HepG2 (cell line): ENCODE data around the gene ELMOD1. TPM values are rescaled to one million over a fixed set of nuclear protein-coding genes. Genes with fewer than 3 reads are reported as not detected.

ENCODE experiments used
- ATAC-seq: fragments of 200-7000 bp; cut with Tn5 transposase; 3 replicates; pipeline ENCODE4 v1.9.1; 2020; ENCODE audit warnings: mild to moderate bottlenecking, moderate library complexity
- BruUV-seq: library from RNA; stranded (reverse); fragments of 400-500 nt; replicated peaks from 2 replicates; lab custom pipeline; 2021; lab: Mats Ljungman, UMichigan
- CTCF ChIA-PET: fragments of 300-600 bp; formaldehyde crosslinking; extraction: SDS; loops from one replicate; lab custom pipeline; 2021; ENCODE audit warnings: low total read pairs, inconsistent platforms, low intra/inter-chr PET ratio; lab: Yijun Ruan, JAX
- POLR2A ChIA-PET: fragments of 350-600 bp; sonication (Branson Sonifier 250); formaldehyde crosslinking; loops from one replicate; lab custom pipeline; 2020; ENCODE audit warnings: antibody characterized with exemption, inconsistent platforms; lab: Yijun Ruan, JAX
- DNase-seq: peaks from one replicate; pipeline ENCODE4 v3.0.0-alpha.2; 2015; ENCODE audit warnings: low spot score
- FAIRE-seq: peaks from 3 replicates; lab custom pipeline; 2011; peaks lifted over from hg19 to GRCh38; lab: Jason Lieb, UNC
- H2AFZ ChIP-seq: one replicate; pipeline ENCODE4 v1.6.1; 2011; ENCODE audit warnings: low read length, inconsistent platforms
- H3K27ac ChIP-seq: fragments of 300-600 bp; 3 replicates; pipeline ENCODE4 v1.8.0; 2011; ENCODE audit warnings: mixed run types, mild to moderate bottlenecking, mixed read lengths, low read length, inconsistent platforms; ENCODE audit not compliant: insufficient read depth; ENCODE audit errors: extremely low read length
- H3K27me3 ChIP-seq, 2 experiments: fragments of 200-600 bp in 1 of 2; 2 replicates in 1 of 2; 3 replicates in 1 of 2; pipeline versions ENCODE4 v1.6.0 to v1.8.0; 2011; ENCODE audit warnings: low read length in 2 of 2, mild to moderate bottlenecking in 2 of 2, moderate library complexity in 2 of 2, inconsistent platforms in 1 of 2; ENCODE audit not compliant: insufficient read depth in 2 of 2, control insufficient read depth in 1 of 2
- H3K36me3 ChIP-seq, 2 experiments: fragments of 200-600 bp in 1 of 2; replicated peaks in 1 of 2; 2 replicates in 1 of 2; 3 replicates in 1 of 2; pipeline versions ENCODE4 v1.5.1 to v1.8.0; 2011; ENCODE audit warnings: low read length in 2 of 2, inconsistent platforms in 1 of 2; ENCODE audit not compliant: insufficient read depth in 2 of 2, control insufficient read depth in 1 of 2
- H3K4me1 ChIP-seq: 2 replicates; pipeline ENCODE4 v1.5.1; 2012; ENCODE audit warnings: low read length, inconsistent platforms; ENCODE audit not compliant: insufficient read depth
- H3K4me2 ChIP-seq: 2 replicates; pipeline ENCODE4 v1.6.0; 2011; ENCODE audit warnings: low read depth, low read length, inconsistent platforms
- H3K4me3 ChIP-seq, 3 experiments: fragments of 200-600 bp in 1 of 3; sonication (generic), shearing (Covaris generic) in 1 of 3; replicated peaks in 1 of 3; 2 replicates each; pipeline ENCODE4 v1.5.1; 2011 to 2016; ENCODE audit warnings: low read length in 3 of 3, inconsistent platforms in 2 of 3, low read depth in 2 of 3, mild to moderate bottlenecking in 2 of 3, control low read depth in 1 of 3, mixed read lengths in 1 of 3; ENCODE audit not compliant: insufficient read depth in 1 of 3
- H3K79me2 ChIP-seq: one replicate; pipeline ENCODE4 v1.6.1; 2011; ENCODE audit warnings: low read length, inconsistent platforms; ENCODE audit not compliant: insufficient read depth
- H3K9ac ChIP-seq: 2 replicates; pipeline ENCODE4 v1.6.0; 2011; ENCODE audit warnings: mild to moderate bottlenecking, low read depth, low read length, inconsistent platforms; ENCODE audit not compliant: insufficient read depth
- H3K9me3 ChIP-seq: 2 replicates; pipeline ENCODE4 v1.5.1; 2012; ENCODE audit warnings: mild to moderate bottlenecking, low read length
- H4K20me1 ChIP-seq: 2 replicates; pipeline ENCODE4 v1.6.0; 2011; ENCODE audit warnings: inconsistent platforms, mild to moderate bottlenecking, low read length, moderate library complexity; ENCODE audit not compliant: insufficient read depth
- AGO2 ChIP-seq: fragments of 200-400 bp; formaldehyde crosslinking; optimal IDR thresholded peaks from 2 replicates; pipeline ENCODE3; 2017; ENCODE audit warnings: mild to moderate bottlenecking, low read depth, low read length, moderate library complexity
- AKAP8 ChIP-seq: sonication (generic); formaldehyde crosslinking; IDR thresholded peaks from 2 replicates; pipeline ENCODE4 v1.5.1; 2020; ENCODE audit warnings: mild to moderate bottlenecking, missing genetic modification reagents
- CREB1 ChIP-seq, 2 experiments: fragments of 450-650 bp in 1 of 2; IDR thresholded peaks; 2 replicates each; pipeline ENCODE4 v1.6.1; 2016 to 2017; ENCODE audit warnings: control low read depth in 1 of 2, mild to moderate bottlenecking in 1 of 2, missing compliant biosample characterization in 1 of 2, missing genetic modification characterization in 1 of 2
- GABPB1 ChIP-seq: IDR thresholded peaks from 2 replicates; pipeline ENCODE4 v1.6.1; 2016; ENCODE audit warnings: mild to moderate bottlenecking, missing genetic modification reagents, moderate library complexity, missing compliant biosample characterization
- IRX3 ChIP-seq: sonication (generic); formaldehyde crosslinking; IDR thresholded peaks from 2 replicates; pipeline ENCODE4 v1.8.1; 2023; ENCODE audit warnings: mild to moderate bottlenecking, low read depth, missing genetic modification reagents, borderline replicate concordance
- KLF16 ChIP-seq, 2 experiments: sonication (generic) in 1 of 2; formaldehyde crosslinking in 1 of 2; IDR thresholded peaks; 2 replicates each; pipeline versions ENCODE4 v1.6.1 to v1.8.0; 2016 to 2023; ENCODE audit warnings: missing genetic modification reagents in 2 of 2, missing compliant biosample characterization in 1 of 2
- NR2F1 ChIP-seq, 2 experiments: fragments of 450-650 bp in 1 of 2; formaldehyde crosslinking in 1 of 2; IDR thresholded peaks; 2 replicates each; pipeline versions ENCODE4 v1.5.0 to v1.6.1; 2016 to 2020; ENCODE audit warnings: mild to moderate bottlenecking in 1 of 2, missing compliant biosample characterization in 1 of 2, missing genetic modification reagents in 1 of 2, moderate library complexity in 1 of 2
- SMAD1 ChIP-seq: sonication (generic); formaldehyde crosslinking; IDR thresholded peaks from 2 replicates; pipeline ENCODE4 v1.4.0; 2020; ENCODE audit warnings: missing genetic modification reagents, low read depth, mild to moderate bottlenecking, borderline replicate concordance
- ZNF121 ChIP-seq: sonication (generic); formaldehyde crosslinking; IDR thresholded peaks from 2 replicates; pipeline ENCODE4 v1.5.0; 2020; ENCODE audit warnings: mild to moderate bottlenecking, missing genetic modification reagents
- ZNF253 ChIP-seq: sonication (generic); formaldehyde crosslinking; IDR thresholded peaks from 2 replicates; pipeline ENCODE4 v1.8.0; 2022; ENCODE audit warnings: mild to moderate bottlenecking, missing genetic modification reagents, borderline replicate concordance
- ZNF264 ChIP-seq: sonication (generic); formaldehyde crosslinking; IDR thresholded peaks from 2 replicates; pipeline ENCODE4 v1.4.0; 2020; ENCODE audit warnings: missing genetic modification reagents
- ZNF33A ChIP-seq: sonication (generic); formaldehyde crosslinking; IDR thresholded peaks from 2 replicates; pipeline ENCODE4 v1.5.1; 2020; ENCODE audit warnings: missing genetic modification reagents, mild to moderate bottlenecking, moderate library complexity, borderline replicate concordance
- ZNF34 ChIP-seq: sonication (generic); formaldehyde crosslinking; IDR thresholded peaks from 2 replicates; pipeline ENCODE4 v1.4.0; 2020; ENCODE audit warnings: mild to moderate bottlenecking, missing genetic modification reagents, borderline replicate concordance
- ZNF432 ChIP-seq: sonication (generic); formaldehyde crosslinking; IDR thresholded peaks from 2 replicates; pipeline ENCODE4 v1.5.0; 2020; ENCODE audit warnings: missing genetic modification reagents, mild to moderate bottlenecking, borderline replicate concordance
- WGBS: methylation state at CpG from one replicate; pipeline ENCODE4 v1.1.6; 2017; ENCODE audit warnings: low lambda C conversion rate; 5-methylcytosine and 5-hydroxymethylcytosine counted together
- in situ Hi-C: cut with HindIII; loops from 2 replicates; pipeline ENCODE4 v1.10.0; 2017; ENCODE audit warnings: low pct_unique_long_range_greater_than_20kb; ENCODE audit not compliant: extremely low pct_ligation_motif_present
- intact Hi-C: fragments of 100-400 bp; cut with micrococcal nuclease; formaldehyde crosslinking; loops from one replicate; pipeline ENCODE4 v1.10.0; 2022; ENCODE audit not compliant: unreplicated experiment
- polyA plus RNA-seq, 8 experiments: library from polyadenylated mRNA; depleted of rRNA in 3 of 8; stranded (reverse) in 7 of 8; unstranded in 1 of 8; fragments of >200 nt; fragmentation: Illumina TruSeq in 4 of 8; extraction: Trizol in 4 of 8; gene quantifications; 2 replicates each; pipeline versions ENCODE4 v1.2.1 to v1.2.3, GENCODE V29; 2011 to 2016; ENCODE audit warnings: low read depth in 4 of 8, missing spikeins in 1 of 8, mixed read lengths in 1 of 8; ENCODE audit not compliant: insufficient read depth in 1 of 8
- total RNA-seq, 5 experiments: library from RNA; depleted of rRNA; stranded (reverse); fragments of >200 nt; fragmentation: Illumina TruSeq; extraction: Trizol; gene quantifications; 2 replicates each; pipeline ENCODE4 v1.2.3, GENCODE V29; 2016; ENCODE audit warnings: low read depth in 1 of 5
- TF ChIP-seq, protein P1 (sequence below): sonication (generic); formaldehyde crosslinking; IDR thresholded peaks from 2 replicates; pipeline ENCODE4 v1.9.0; 2021; ENCODE audit warnings: missing genetic modification reagents, mild to moderate bottlenecking, borderline replicate concordance
- TF ChIP-seq, protein P2 (sequence below): sonication (generic); formaldehyde crosslinking; IDR thresholded peaks from 2 replicates; pipeline ENCODE4 v1.5.0; 2020; ENCODE audit warnings: mild to moderate bottlenecking, missing genetic modification reagents, borderline replicate concordance
- TF ChIP-seq, protein P3 (sequence below): IDR thresholded peaks from 2 replicates; pipeline ENCODE4 v1.6.1; 2018; ENCODE audit warnings: missing genetic modification reagents

Gene ELMOD1
- total and polyA plus RNA-seq, 2 of the 13 experiments (the other 11 are each of a cell fraction or from before 2014, with no cell fraction given): not detected

DNA sequence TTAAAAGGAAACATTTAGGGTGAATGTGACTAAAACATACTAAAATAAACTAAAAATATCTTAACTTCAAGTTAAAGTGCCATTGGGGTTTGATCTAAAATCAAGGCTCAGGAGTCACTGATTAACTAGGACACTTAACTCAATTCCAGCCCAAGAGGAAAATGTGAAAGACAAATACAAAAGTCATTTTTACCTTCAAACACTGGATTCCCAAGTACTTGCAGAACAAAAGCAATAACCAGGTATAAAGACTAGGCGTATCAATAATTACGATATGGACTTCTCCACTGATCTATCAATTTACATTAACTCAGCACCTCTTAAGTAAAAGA, 41.0 kb upstream of the ELMOD1 start (continued):
- TF ChIP-seq, protein P1, sequence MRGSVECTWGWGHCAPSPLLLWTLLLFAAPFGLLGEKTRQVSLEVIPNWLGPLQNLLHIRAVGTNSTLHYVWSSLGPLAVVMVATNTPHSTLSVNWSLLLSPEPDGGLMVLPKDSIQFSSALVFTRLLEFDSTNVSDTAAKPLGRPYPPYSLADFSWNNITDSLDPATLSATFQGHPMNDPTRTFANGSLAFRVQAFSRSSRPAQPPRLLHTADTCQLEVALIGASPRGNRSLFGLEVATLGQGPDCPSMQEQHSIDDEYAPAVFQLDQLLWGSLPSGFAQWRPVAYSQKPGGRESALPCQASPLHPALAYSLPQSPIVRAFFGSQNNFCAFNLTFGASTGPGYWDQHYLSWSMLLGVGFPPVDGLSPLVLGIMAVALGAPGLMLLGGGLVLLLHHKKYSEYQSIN (CRISPR knock-in tag): no peak
- TF ChIP-seq ZNF253 (no peak), SMAD1 (CRISPR knock-in tag) (no peak)
- TF ChIP-seq, protein P2, sequence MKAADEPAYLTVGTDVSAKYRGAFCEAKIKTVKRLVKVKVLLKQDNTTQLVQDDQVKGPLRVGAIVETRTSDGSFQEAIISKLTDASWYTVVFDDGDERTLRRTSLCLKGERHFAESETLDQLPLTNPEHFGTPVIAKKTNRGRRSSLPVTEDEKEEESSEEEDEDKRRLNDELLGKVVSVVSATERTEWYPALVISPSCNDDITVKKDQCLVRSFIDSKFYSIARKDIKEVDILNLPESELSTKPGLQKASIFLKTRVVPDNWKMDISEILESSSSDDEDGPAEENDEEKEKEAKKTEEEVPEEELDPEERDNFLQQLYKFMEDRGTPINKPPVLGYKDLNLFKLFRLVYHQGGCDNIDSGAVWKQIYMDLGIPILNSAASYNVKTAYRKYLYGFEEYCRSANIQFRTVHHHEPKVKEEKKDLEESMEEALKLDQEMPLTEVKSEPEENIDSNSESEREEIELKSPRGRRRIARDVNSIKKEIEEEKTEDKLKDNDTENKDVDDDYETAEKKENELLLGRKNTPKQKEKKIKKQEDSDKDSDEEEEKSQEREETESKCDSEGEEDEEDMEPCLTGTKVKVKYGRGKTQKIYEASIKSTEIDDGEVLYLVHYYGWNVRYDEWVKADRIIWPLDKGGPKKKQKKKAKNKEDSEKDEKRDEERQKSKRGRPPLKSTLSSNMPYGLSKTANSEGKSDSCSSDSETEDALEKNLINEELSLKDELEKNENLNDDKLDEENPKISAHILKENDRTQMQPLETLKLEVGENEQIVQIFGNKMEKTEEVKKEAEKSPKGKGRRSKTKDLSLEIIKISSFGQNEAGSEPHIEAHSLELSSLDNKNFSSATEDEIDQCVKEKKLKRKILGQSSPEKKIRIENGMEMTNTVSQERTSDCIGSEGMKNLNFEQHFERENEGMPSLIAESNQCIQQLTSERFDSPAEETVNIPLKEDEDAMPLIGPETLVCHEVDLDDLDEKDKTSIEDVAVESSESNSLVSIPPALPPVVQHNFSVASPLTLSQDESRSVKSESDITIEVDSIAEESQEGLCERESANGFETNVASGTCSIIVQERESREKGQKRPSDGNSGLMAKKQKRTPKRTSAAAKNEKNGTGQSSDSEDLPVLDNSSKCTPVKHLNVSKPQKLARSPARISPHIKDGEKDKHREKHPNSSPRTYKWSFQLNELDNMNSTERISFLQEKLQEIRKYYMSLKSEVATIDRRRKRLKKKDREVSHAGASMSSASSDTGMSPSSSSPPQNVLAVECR: no peak

DNA sequence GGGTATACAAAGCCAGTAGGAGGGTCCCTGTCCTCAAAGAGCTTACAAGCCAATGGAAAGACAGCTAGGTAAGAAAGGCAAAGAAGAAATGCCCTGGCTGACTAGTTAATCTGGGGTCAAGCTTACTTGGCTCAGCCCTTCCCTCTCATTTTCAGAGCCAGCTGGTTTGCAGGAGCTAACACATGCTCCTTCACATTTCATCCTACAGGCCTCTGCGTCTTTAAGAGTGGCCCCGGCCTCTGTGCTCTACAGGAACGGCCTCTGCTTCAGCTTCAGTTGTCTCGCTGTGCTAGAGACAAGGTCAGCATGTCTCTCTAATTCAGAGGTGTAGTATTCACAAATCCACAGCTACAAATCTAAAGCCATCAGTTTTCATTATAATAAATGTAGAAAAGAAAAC, 40.6 kb upstream of the ELMOD1 start:
- Histone ChIP-seq H3K79me2 (no peaks in the 10 kb centered on the region), H4K20me1 (no peaks in the 10 kb centered on the region), H3K4me2 (no peak overlapping the region), H3K4me1 (no peaks in the 10 kb centered on the region), H2AFZ (no peak overlapping the region), H3K27ac (no peak overlapping the region), H3K9ac (no peak overlapping the region), H3K4me3 (no peak overlapping the region), H3K9me3 (no peaks in the 10 kb centered on the region), H3K36me3 (peaks cover 5 to 21% of the 10 kb centered on the region in 2 experiments), H3K27me3 (no peaks in the 10 kb centered on the region)
- BruUV-seq: no TSS peak
- no peak for DNase-seq
- 95% methylated on average over 4 of the region's 4 CpGs for WGBS
- CTCF ChIA-PET: interaction anchor here (2.3 kb wide), 1 partner anchor 140 kb away, joined by 18 read pairs; no protein-coding TSS in a partner anchor
- POLR2A ChIA-PET: no interaction called here
- no peak for FAIRE-seq
- TF ChIP-seq ZNF264 (CRISPR knock-in tag): no peak
- no peak for TF ChIP-seq ZNF121 (CRISPR knock-in tag)
- TF ChIP-seq ZNF432: no peak
- TF ChIP-seq AGO2: no peak
- TF ChIP-seq ZNF33A (CRISPR knock-in tag): no peak
- no peak for TF ChIP-seq CREB1 (IDR thresholded peaks at IDR 0.05)
- no peak for TF ChIP-seq CREB1 (CRISPR knock-in tag; IDR thresholded peaks at IDR 0.05)
- TF ChIP-seq KLF16 (CRISPR knock-in tag; IDR thresholded peaks at IDR 0.05): no peak
- no peak for TF ChIP-seq ZNF34 (CRISPR knock-in tag)
- TF ChIP-seq AKAP8 (CRISPR knock-in tag): no peak
- no peak for TF ChIP-seq GABPB1 (CRISPR knock-in tag)
- TF ChIP-seq, protein P3, sequence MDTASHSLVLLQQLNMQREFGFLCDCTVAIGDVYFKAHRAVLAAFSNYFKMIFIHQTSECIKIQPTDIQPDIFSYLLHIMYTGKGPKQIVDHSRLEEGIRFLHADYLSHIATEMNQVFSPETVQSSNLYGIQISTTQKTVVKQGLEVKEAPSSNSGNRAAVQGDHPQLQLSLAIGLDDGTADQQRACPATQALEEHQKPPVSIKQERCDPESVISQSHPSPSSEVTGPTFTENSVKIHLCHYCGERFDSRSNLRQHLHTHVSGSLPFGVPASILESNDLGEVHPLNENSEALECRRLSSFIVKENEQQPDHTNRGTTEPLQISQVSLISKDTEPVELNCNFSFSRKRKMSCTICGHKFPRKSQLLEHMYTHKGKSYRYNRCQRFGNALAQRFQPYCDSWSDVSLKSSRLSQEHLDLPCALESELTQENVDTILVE (CRISPR knock-in tag): no peak
- TF ChIP-seq NR2F1 (CRISPR knock-in tag; IDR thresholded peaks at IDR 0.05): no peak
- TF ChIP-seq IRX3 (CRISPR knock-in tag): no peak
- in situ Hi-C loops: no loop called here
- intact Hi-C loops: no loop called here
- ATAC-seq: no peak
